NCI-H774 (cell line): ENCODE measurements around the gene IDH3B.

Experiments
- DNase-seq: peaks from one replicate; lab custom pipeline; 2025; lab: John Stamatoyannopoulos, UW

The IDH3B gene

DNA sequence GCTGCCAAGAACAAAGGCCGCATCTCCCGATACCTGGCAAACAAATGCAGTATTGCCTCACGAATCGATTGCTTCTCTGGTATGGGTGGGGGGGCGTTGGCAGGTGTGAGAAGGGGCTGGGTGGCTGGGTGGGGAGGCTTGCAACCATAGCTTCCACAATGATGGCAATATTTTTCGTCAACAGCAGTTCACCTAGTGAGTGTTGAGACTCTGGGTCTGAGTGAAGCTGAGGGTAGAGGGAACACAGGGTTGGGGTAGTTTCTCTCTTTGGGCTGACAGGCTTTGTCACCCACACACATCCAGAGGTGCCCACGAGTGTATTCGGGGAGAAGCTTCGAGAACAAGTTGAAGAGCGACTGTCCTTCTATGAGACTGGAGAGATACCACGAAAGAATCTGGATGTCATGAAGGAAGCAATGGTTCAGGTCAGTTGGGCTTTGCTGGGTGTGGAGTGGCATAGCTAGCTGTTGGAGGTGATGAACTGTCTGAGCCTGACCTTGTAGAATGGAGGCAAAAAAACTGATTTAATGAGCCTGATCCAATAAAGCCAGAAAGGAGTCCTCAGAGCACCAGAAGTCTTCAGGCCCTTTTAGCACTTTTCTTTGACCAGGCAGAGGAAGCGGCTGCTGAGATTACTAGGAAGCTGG, 7.4 kb downstream of the IDH3B start:
- no peak for DNase-seq

DNA sequence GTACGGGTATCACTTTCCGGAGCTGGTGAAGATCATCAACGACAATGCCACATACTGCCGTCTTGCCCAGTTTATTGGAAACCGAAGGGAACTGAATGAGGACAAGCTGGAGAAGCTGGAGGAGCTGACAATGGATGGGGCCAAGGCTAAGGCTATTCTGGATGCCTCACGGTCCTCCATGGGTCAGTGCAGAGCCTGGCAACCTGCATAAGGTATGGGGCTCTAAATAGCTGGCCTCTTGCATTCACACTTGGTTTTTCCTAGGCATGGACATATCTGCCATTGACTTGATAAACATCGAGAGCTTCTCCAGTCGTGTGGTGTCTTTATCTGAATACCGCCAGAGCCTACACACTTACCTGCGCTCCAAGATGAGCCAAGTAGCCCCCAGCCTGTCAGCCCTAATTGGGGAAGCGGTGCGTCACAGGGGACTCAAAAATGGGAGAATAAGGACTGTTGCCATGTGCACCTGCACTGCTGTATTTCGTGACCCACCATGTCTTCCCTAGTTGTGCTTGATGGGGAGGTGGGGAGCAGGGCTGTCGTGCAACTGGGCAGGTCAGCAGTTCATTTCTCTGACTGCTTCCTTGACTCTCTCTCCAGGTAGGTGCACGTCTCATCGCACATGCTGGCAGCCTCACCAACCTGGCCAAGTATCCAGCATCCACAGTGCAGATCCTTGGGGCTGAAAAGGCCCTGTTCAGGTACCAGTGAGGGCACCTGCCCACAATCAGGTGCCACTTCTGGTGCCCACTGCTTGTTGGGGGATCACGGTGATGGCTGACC, 8.5 kb downstream of the IDH3B start:
- no peak for DNase-seq

DNA sequence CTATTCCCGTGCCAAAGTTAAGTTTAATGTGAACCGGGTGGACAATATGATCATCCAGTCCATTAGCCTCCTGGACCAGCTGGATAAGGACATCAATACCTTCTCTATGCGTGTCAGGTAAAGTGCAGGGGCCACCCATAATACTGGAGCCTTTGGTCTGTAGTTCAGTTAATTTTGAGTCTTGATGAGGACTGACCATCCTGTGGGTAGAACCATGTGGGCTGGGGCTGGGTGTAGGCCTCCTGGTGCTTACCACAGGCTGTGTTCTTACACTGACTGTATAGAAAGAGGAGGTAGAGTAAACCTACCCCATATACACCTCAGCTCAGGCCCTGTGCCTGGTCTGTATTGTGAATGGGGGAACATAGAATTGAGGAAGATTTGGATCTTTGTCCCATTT, 9.2 kb downstream of the IDH3B start:
- no peak for DNase-seq

DNA sequence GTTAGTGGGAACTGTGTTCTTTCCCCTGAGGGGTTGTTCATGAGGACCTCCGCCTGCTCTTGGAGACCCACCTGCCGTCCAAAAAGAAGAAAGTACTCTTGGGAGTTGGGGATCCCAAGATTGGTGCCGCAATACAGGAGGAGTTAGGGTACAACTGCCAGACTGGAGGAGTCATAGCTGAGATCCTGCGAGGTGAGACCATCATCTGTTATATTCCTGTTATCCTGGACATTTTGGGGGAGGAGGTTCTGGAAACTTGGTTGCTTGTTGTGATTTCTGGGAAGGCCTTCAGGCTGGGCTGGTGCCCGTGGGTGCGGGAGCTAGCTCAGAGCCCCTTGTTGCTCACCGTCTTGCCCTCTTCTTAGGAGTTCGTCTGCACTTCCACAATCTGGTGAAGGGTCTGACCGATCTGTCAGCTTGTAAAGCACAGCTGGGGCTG, 9.6 kb downstream of the IDH3B start:
- no peak for DNase-seq

DNA sequence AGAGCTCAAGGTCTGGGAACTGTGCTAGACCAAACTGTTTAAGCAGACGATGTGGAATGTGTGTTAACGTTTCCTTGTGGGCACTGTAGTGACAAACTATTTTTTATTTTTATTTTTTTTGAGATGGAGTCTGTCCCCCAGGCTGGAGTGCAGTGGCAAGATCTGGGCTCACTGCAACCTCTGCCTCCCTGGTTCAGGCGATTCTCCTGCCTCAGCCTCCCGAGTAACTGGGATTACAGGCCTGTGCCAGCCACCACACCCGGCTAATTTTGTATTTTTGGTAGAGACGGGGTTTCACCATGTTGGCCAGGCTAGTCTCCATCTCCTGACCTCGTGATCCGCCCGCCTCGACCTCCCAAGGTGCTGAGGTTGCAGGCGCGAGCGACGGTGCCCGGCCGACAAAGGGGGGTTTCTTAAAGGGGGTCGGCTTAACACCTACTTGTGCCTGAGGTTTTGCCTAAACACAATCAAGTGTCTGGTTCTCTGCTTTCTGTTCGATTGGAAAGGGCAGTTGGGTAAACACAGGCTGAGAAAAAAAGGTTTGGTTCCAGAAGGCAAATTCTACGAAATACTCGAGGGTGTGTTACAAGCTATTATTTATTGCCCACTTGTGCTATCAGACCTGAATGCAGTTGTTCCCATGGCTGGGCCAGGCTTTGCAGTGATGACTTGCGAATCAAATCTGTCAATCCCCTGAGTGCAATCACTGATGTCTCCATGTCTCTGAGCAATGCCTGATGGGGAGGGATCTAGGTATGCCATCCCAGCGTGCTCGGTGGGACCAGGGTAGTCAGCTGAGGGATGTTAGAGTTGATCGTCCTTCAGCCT, 10.2 kb downstream of the IDH3B start:
- DNase-seq: no peak

DNA sequence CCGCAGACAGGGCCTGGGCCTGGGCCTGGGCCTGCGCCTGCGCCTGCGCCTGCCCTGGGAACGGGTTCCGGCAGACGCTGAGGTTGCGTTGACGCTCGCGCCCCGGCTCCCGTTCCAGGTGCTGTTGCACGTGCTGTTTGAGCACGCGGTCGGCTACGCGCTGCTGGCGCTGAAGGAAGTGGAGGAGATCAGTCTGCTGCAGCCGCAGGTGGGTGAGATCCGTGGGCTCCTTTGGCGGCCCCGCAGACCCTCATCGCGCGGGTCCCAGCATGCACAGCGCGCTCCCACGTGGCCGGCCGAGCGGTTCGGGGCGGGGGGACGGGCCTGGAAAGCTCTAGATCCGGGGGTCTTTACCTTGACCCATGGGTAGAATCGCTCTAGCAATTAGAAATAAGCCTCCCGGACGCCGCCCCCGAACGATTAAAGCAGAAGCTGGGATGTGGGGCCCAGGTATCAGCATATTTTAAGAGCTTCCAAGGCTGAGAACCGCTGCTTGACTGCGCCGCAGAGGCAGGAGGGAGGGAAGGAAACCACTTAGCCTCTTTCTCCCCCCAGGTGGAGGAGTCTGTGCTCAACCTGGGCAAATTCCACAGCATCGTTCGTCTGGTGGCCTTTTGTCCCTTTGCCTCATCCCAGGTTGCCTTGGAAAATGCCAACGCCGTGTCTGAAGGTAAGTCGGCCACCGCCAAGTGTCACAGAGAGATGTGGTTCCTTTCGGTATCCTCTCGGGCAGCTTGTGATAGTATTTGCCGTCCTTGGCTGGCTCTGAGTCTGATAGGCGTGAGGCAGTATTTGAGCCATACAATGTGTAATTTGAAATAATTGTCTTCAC, 11.1 kb downstream of the IDH3B start:
- DNase-seq: peak; percentile 68

DNA sequence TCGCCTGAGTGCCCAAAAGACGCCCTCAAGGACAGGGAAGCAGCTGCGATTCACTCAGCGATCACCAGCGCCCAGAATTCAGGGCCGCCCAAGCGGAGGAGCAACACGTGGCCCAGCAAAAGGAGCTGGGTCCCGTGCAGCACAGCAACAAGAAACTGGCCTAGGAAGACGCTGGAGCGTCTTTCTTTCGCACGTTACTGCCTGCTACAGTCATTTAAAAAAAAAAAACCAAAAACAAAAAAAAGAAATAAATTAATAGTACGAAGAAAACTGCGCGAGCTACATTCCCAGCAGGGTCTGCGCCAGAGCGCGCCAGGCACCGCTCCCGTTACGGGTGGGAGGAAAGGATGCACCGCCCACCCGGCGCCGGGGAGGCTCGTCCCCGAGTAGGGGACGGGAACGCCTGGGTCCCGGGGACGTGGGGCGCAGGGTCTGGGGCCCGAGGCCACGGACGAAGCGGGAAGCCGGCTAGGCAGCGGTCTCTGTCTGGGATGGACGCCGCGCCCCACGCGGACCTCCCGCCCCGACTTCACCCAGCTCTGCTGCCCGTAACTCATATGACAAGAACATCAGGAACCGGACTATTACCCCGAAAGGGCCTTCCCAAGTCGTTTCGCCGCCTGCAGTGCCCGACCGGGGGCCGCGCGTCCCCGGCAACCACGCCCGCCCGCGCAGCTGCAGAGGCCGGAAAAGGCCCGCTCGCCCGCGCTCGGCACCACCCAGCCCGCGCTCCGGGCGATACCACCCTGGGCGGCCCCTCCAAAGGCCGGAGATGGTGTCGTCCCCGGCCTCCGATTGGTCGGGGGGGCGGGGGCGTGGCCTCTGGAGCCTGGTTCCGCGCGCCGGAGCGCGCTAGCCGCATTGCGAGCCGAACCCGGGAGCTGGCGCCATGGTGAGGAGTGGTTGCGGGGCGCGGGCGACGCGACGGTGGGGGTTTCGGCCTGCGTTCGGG, 12.0 kb downstream of the IDH3B start, which contains the start of gene NOP56:
NOP56 (plus strand) TSS at position 861 of the 952 bp plus-strand sequence; CDS start at position 890, 29 bp downstream.
- DNase-seq: peak; percentile 92

DNA sequence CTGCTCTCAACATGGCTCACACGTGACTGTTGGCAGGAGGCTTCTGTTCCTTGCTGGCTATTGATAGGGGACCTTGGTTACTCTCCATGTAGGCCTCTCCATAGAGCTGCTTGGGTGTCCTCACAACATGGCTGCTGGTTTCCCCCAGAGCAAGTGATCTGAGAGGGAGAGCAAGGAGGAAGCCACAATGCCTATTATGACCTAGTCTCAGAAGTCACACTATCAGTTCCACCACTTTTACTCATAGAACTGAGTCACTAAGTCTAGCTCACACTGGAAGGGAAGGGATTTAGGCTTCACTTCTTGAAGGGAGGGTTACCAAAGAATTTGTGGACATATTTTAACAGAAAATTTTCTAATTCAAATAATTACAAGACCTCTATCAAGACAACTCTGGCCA, 20.3 kb downstream of the IDH3B start:
- no peak for DNase-seq

DNA sequence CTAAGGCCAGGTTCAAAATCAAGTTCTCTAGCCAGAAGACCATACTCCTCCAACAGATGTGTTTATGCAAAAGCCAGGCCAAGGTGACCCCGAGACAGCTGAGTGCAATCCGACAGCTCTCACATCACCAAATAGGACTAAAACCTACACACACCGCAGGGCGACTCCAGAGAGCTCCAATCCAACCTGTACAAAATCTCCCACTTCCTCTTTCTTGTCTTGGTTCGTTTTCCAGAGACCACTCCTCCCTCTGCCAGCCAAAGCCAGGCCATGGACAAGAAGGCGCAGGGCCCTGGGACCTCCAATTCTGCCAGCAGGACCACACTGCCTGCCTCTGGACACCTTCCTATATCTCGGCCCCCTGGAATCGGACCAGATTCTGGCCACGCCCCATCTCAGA, 23.1 kb downstream of the IDH3B start:
- DNase-seq: no peak

DNA sequence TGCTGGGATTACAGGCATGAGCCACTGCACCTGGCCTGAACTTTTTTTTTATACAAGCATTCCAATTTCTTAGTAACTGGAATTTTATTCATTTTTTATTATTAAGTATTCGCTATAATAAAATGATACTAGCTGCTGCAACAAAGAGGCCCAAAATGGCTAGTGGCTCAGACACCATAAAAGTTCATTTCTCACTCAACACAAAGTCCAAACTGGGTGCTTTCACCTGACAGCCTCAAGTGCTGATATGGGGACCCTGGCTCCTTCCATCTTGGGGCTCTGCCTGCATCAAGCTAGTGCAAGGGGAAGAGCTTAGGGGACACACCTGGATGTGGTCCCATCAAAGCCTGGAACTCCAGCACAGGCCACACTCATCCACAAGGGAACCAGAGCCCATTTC, 23.8 kb downstream of the IDH3B start:
- DNase-seq: no peak

DNA sequence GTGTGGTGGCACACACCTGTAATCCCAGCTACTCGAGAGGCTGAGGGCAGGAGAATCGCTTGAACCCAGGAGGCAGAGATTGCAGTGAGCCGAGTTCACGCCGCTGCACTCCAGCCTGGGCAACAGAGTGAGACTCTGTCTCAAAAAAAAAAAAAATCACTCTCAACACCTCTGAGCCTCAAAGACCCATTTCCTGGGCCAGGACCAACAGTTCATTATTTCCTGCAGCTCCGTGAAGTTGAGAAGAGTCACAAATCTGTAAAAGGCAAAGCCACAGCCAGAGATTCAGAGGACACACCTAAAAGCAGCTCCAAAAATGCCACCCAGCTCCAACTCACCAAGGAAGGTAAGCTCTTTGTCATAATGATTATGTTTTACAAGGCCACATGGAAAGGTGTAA, 26.8 kb downstream of the IDH3B start:
- DNase-seq: no peak

DNA sequence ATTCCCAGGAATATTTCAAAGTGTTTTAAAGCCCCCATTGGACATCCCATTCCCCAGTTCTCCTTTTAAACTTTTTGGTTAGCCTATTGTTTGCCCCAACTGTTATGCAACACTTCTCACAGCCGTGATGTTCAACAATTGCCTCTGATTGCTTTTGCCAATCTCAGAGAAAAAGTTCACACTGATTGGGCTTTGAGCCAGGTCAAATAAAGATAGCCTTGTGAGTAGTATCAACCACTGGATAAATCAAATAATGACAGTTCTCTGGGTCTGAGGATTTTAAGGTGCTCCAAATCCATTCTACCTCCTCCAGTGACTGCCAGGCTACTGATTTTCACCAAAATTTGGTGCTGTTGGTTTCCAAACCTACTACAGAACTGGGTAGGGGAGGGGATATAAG, 30.6 kb downstream of the IDH3B start:
- no peak for DNase-seq

DNA sequence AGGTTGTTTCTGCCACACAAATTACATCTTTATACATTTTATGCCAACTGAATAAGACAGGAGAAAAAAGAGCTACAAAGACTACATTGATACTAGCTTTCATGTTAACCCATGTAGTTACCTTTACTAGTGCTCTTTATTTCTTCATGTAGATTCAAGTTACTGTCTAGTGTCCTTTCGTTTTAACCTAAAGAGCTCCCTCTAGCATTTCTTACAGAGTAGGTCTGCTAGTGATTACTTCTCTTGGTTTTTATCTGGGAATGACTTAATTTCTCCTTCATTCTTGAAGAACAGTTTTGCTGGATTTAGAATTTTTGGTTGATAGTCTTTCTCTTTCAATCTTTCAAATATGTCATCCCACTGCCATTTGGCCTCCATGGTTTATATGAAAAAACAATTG, 32.8 kb downstream of the IDH3B start:
- no peak for DNase-seq

DNA sequence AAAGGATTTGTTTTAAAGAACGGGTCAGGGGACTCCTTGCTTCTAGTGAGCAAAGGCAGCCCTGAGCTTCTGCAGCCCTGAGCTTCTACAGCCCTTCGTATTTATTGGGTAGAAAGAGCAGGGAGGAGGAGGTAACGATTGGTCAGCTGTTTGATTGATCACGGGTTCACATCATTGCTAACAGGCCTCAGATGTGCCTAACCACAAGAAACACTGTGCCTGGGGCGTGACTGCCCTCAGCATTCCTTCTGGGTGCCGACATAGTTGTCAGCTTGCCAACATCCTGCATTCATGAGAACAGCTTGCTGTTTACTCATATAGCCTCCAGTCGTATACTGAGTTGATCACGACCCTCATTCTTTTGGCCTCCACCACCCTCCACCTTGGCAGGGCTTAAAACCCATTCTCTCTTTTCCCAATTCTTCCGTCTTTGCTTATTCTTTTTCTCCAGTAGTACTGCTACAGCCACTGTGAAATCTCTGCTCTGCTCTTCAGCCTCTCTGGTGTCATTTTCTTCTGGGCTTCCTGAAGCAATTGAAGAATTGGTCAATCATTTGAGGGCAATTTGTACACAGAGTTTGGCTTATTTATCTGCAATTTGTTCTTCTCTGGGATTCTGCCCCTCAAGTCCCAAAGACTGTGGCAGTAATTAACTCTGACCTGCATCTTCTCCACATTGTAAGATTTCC, 37.0 kb downstream of the IDH3B start:
- DNase-seq: no peak

DNA sequence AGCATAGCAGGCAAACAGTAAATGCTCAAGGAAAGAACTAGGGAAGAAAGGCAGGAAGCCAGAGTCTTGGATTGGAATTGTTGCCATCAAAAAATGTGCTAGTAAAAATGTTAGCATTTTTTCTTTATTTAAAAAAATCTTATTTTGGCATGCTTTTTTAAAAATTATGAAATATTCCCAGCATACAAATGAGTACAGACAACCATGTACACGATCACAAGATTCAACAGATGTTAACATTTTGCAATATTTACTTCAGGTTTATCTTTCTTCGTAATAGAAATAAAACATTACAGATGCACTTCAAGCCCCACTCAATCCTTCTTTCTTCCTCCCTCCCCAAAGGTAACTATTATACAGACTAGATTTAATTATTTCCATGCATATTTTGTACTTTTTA, 39.0 kb downstream of the IDH3B start:
- DNase-seq: no peak

DNA sequence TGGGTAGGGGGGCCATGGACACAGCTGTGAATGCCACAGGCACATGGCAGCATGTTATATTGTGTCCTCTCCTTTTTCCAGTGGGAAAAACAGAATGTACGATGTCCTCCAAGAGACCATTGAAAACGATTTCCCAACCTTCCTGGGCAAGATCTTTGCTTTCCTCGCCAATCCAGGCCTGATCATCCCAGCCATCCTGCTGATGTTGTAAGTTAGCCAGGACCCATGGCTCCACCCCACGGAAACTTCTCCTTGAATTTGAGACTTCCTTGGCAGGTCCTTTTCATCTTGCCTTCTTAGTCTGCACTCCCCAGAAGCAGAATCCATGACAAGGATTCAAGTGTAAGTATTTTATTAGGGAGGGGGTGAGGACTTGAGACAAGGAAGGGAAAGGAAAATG, 39.8 kb downstream of the IDH3B start:
- no peak for DNase-seq

DNA sequence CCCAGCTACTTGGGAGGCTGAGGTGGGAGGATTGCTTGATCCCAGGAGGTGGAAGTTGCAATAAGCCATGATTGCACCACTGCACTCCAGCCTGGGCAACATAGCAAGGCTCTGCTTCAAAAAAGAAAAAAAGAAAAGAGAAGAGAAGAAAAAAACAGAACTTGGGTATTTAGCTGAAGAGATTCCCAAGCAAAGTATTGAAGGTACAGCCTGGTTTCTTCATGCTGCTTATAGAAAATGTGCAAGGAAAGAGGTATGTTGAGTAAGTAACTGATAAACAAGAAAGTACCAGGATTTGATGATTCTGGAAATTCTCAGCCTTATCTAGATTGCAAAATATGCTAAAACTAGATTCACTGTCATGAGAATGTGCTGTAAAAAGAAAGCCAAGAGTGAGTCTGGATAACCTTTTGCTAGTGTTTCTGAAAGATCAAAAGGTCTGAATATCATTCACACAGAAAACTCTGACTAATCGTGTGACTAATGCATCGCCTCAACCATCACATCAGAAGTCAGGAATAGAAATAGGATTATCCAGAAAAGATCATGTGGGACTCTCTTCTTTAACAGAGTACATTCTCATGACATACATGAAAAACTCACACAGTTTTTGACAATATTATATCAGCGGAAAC, 43.9 kb downstream of the IDH3B start:
- DNase-seq: no peak

DNA sequence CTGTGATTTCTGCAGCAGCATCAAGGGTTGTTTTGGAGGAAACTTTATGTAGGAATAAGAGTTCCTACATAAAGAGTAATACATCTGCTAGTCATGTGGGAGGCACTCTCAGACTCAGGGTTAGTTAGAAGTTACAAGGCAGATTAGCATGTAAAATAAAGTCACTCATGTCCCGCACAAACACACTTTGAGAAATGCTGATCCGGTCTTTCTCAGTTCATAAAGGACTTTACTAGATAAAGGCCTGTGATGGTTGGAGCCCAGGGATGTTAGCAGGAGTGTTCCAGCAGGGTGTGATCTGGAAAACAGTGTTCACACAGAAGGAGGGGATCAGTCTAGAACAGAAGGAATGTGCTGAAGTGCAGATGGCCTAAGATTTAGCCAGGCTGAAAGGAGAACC, 44.7 kb downstream of the IDH3B start:
- no peak for DNase-seq

DNA sequence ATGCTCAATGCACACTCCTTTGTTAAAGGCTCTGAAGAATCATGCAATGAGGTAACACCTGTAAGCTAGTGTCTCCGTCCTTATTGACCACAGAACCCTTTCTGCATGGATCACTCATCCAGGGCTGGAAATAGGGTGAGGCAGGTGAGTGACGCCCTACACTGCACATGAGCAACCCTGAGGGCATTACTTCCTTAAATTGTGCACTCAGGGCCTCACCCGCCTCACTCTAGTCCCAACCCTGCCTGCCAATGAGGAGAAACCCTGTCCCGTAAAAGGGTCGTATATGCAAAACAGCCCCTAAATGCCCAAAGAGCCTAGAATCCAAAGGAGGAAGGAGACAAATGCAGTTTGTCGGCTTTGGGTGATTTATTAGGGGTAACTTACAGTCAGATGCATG, 45.2 kb downstream of the IDH3B start:
- no peak for DNase-seq
